GM12878 (cell line): ENCODE results near the gene CD58. TPM values are rescaled to one million over a fixed set of nuclear protein-coding genes. Genes with fewer than 3 reads are reported as not detected.

Experiments used
- ATF7 ChIP-seq: fragments of 450-650 bp; IDR thresholded peaks from 2 replicates; pipeline ENCODE4 v1.6.1; 2016; ENCODE audit warnings: low read depth, mild to moderate bottlenecking
- BMI1 ChIP-seq: fragments of 450-650 bp; IDR thresholded peaks from 2 replicates; pipeline ENCODE4 v1.6.1; 2016; ENCODE audit warnings: mild to moderate bottlenecking, moderate library complexity, borderline replicate concordance
- BRCA1 ChIP-seq: IDR thresholded peaks from 2 replicates; pipeline ENCODE4 v1.6.1; 2011; ENCODE audit warnings: low read depth, low read length, improper control_type of control experiment
- CBFB ChIP-seq: IDR thresholded peaks from 2 replicates; pipeline ENCODE4 v1.6.1; 2016; ENCODE audit warnings: antibody characterized with exemption, low read depth
- CHD2 ChIP-seq: IDR thresholded peaks from 2 replicates; pipeline ENCODE4 v1.6.1; 2011; ENCODE audit warnings: low read depth, low read length, improper control_type of control experiment, borderline replicate concordance
- ESRRA ChIP-seq: IDR thresholded peaks from 2 replicates; pipeline ENCODE4 v1.6.1; 2012; ENCODE audit warnings: mild to moderate bottlenecking, low read length, improper control_type of control experiment
- EZH2 ChIP-seq: IDR thresholded peaks from 2 replicates; pipeline ENCODE4 v1.6.1; 2012; ENCODE audit warnings: low read depth, mild to moderate bottlenecking, control low read depth, inconsistent platforms, low read length, borderline replicate concordance; ENCODE audit not compliant: control insufficient read depth
- HDAC2 ChIP-seq: fragments of 200-600 bp; sonication (generic); IDR thresholded peaks from 2 replicates; pipeline ENCODE4 v1.6.1; 2017
- JUNB ChIP-seq: IDR thresholded peaks from 2 replicates; pipeline ENCODE4 v1.6.1; 2016; ENCODE audit warnings: antibody characterized with exemption, mild to moderate bottlenecking
- MYC ChIP-seq: IDR thresholded peaks from 2 replicates; pipeline ENCODE4 v1.6.1; 2011; ENCODE audit warnings: mild to moderate bottlenecking, low read length, moderate library complexity, inconsistent platforms; ENCODE audit not compliant: insufficient read depth, insufficient replicate concordance, insufficient read length, severe bottlenecking
- NFYB ChIP-seq: IDR thresholded peaks from 2 replicates; pipeline ENCODE4 v1.6.1; 2011; ENCODE audit warnings: low read depth, mild to moderate bottlenecking, low read length, improper control_type of control experiment, moderate library complexity; ENCODE audit not compliant: insufficient read depth
- NR2F1 ChIP-seq: fragments of 450-650 bp; conservative IDR thresholded peaks from 2 replicates; pipeline ENCODE4 v1.6.1; 2017; ENCODE audit warnings: mild to moderate bottlenecking
- NRF1 ChIP-seq: conservative IDR thresholded peaks from 2 replicates; pipeline ENCODE4 v1.6.1; 2011; ENCODE audit warnings: mild to moderate bottlenecking, low read depth, low read length, improper control_type of control experiment
- PML ChIP-seq: IDR thresholded peaks from 2 replicates; pipeline ENCODE4 v1.6.1; 2012; ENCODE audit warnings: low read length, inconsistent platforms
- RAD51 ChIP-seq: fragments of 450-650 bp; IDR thresholded peaks from 2 replicates; pipeline ENCODE4 v1.6.1; 2016; ENCODE audit warnings: moderate library complexity, mild to moderate bottlenecking, inconsistent platforms
- SMAD5 ChIP-seq: IDR thresholded peaks from 2 replicates; pipeline ENCODE4 v1.6.1; 2016; ENCODE audit warnings: antibody characterized with exemption, low read depth
- SRF ChIP-seq, 2 experiments: IDR thresholded peaks; 2 replicates each; pipeline ENCODE4 v1.6.1; 2011; ENCODE audit warnings: low read depth in 2 of 2, low read length in 2 of 2, mild to moderate bottlenecking in 1 of 2, moderate library complexity in 1 of 2
- ZZZ3 ChIP-seq: IDR thresholded peaks from 2 replicates; pipeline ENCODE4 v1.6.1; 2011; ENCODE audit warnings: low read depth; ENCODE audit not compliant: control insufficient read depth, insufficient read length
- polyA plus RNA-seq, 11 experiments: library from polyadenylated mRNA; depleted of rRNA in 4 of 11; unstranded in 6 of 11; stranded (reverse) in 5 of 11; fragments of >200 nt; fragmentation: Nextera tagmentation in 4 of 11; fragmentation: Illumina TruSeq in 1 of 11; extraction: Ambion mirVana in 4 of 11; extraction: Trizol in 1 of 11; gene quantifications; 1 replicate in 1 of 11; 2 replicates in 10 of 11; pipeline versions ENCODE4 v1.2.1 to v1.2.3, GENCODE V29; 2011 to 2016; ENCODE audit warnings: inconsistent platforms in 2 of 11, missing spikeins in 2 of 11, low read depth in 1 of 11
- total RNA-seq, 4 experiments: library from RNA; depleted of rRNA in 3 of 4; stranded (reverse); fragments of >200 nt in 3 of 4; fragmentation: Illumina TruSeq in 1 of 4; extraction: Trizol in 1 of 4; gene quantifications; 2 replicates each; pipeline versions ENCODE4 v1.2.1 to v1.2.3, GENCODE V29; 2013 to 2021
- TF ChIP-seq, protein P1 (sequence below): fragments of 450-650 bp; IDR thresholded peaks from 2 replicates; pipeline ENCODE4 v1.6.1; 2017; ENCODE audit warnings: low read depth, mild to moderate bottlenecking, moderate library complexity
- TF ChIP-seq, protein P2 (sequence below): fragments of 450-650 bp; IDR thresholded peaks from 2 replicates; pipeline ENCODE4 v1.6.1; 2017; ENCODE audit warnings: mild to moderate bottlenecking
- TF ChIP-seq, protein P3 (sequence below): fragments of 450-650 bp; IDR thresholded peaks from 2 replicates; pipeline ENCODE4 v1.6.1; 2017; ENCODE audit warnings: mild to moderate bottlenecking, low read depth, inconsistent platforms; ENCODE audit not compliant: poor library complexity, severe bottlenecking
- TF ChIP-seq, protein P4 (sequence below): IDR thresholded peaks from 2 replicates; pipeline ENCODE4 v1.6.1; 2011; ENCODE audit warnings: borderline replicate concordance, low read depth, mild to moderate bottlenecking, moderate library complexity, mixed read lengths, low read length; ENCODE audit not compliant: insufficient read depth; ENCODE audit errors: extremely low read length
- TF ChIP-seq, protein P5 (sequence below): IDR thresholded peaks from 2 replicates; pipeline ENCODE4 v1.6.1; 2011; ENCODE audit warnings: low read depth, low read length, improper control_type of control experiment, borderline replicate concordance

The CD58 gene
- total and polyA plus RNA-seq, 10 of the 15 experiments (the other 5 are each of a cell fraction or from before 2014, with no cell fraction given): 70.4 to 252 (median 129) TPM

DNA sequence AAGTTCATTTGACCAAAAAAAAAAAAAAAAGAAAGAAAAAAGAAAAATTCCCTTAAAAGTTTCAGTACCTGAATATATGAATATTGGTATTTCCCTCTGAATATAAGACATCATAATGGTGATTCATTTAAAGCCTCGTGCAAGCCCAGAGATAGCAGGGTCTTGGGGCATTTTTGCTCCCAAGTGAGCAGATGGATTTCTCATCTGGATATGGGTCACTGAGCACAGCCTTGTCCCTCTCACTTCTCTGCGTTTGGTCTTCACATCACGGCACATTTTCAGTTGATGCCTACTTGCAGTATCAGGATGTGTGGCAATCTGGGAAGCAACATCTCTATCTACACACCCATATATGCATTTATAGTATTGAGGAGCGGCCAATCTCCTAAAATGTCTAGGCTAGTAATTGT lies 12.7 kb downstream of the CD58 start (continued):
- peak; percentile 76; the same call in 1 of the 2 replicates for TF ChIP-seq BMI1
- no peak for TF ChIP-seq CHD2
- TF ChIP-seq, protein P1, sequence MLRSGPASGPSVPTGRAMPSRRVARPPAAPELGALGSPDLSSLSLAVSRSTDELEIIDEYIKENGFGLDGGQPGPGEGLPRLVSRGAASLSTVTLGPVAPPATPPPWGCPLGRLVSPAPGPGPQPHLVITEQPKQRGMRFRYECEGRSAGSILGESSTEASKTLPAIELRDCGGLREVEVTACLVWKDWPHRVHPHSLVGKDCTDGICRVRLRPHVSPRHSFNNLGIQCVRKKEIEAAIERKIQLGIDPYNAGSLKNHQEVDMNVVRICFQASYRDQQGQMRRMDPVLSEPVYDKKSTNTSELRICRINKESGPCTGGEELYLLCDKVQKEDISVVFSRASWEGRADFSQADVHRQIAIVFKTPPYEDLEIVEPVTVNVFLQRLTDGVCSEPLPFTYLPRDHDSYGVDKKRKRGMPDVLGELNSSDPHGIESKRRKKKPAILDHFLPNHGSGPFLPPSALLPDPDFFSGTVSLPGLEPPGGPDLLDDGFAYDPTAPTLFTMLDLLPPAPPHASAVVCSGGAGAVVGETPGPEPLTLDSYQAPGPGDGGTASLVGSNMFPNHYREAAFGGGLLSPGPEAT: peak; percentile 98
- TF ChIP-seq ZZZ3: no peak
- no peak for TF ChIP-seq HDAC2
- TF ChIP-seq SRF (IDR thresholded peaks at IDR 0.05; ENCODE audit: low read depth in 2 of 2, low read length in 2 of 2): 0 out of 4 replicates have a peak, but pooled peaks of 1 of the 2 experiments have one; percentile 31
- TF ChIP-seq NFYB: no peak
- no peak for TF ChIP-seq MYC
- TF ChIP-seq, protein P2, sequence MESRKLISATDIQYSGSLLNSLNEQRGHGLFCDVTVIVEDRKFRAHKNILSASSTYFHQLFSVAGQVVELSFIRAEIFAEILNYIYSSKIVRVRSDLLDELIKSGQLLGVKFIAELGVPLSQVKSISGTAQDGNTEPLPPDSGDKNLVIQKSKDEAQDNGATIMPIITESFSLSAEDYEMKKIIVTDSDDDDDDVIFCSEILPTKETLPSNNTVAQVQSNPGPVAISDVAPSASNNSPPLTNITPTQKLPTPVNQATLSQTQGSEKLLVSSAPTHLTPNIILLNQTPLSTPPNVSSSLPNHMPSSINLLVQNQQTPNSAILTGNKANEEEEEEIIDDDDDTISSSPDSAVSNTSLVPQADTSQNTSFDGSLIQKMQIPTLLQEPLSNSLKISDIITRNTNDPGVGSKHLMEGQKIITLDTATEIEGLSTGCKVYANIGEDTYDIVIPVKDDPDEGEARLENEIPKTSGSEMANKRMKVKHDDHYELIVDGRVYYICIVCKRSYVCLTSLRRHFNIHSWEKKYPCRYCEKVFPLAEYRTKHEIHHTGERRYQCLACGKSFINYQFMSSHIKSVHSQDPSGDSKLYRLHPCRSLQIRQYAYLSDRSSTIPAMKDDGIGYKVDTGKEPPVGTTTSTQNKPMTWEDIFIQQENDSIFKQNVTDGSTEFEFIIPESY: no peak
- TF ChIP-seq, protein P3, sequence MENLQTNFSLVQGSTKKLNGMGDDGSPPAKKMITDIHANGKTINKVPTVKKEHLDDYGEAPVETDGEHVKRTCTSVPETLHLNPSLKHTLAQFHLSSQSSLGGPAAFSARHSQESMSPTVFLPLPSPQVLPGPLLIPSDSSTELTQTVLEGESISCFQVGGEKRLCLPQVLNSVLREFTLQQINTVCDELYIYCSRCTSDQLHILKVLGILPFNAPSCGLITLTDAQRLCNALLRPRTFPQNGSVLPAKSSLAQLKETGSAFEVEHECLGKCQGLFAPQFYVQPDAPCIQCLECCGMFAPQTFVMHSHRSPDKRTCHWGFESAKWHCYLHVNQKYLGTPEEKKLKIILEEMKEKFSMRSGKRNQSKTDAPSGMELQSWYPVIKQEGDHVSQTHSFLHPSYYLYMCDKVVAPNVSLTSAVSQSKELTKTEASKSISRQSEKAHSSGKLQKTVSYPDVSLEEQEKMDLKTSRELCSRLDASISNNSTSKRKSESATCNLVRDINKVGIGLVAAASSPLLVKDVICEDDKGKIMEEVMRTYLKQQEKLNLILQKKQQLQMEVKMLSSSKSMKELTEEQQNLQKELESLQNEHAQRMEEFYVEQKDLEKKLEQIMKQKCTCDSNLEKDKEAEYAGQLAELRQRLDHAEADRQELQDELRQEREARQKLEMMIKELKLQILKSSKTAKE: peak; percentile 68
- TF ChIP-seq NRF1: no peak
- peak; percentile 75 for TF ChIP-seq PML
- TF ChIP-seq SMAD5: no peak; the same call in 1 of the 2 replicates
- TF ChIP-seq RAD51: no peak
- peak; percentile 80 for TF ChIP-seq ATF7
- TF ChIP-seq, protein P4, sequence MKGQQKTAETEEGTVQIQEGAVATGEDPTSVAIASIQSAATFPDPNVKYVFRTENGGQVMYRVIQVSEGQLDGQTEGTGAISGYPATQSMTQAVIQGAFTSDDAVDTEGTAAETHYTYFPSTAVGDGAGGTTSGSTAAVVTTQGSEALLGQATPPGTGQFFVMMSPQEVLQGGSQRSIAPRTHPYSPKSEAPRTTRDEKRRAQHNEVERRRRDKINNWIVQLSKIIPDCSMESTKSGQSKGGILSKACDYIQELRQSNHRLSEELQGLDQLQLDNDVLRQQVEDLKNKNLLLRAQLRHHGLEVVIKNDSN: no peak
- peak; percentile 48; the same call in 1 of the 2 replicates for TF ChIP-seq CBFB
- TF ChIP-seq EZH2: no peak
- TF ChIP-seq BRCA1: no peak
- TF ChIP-seq, protein P5, sequence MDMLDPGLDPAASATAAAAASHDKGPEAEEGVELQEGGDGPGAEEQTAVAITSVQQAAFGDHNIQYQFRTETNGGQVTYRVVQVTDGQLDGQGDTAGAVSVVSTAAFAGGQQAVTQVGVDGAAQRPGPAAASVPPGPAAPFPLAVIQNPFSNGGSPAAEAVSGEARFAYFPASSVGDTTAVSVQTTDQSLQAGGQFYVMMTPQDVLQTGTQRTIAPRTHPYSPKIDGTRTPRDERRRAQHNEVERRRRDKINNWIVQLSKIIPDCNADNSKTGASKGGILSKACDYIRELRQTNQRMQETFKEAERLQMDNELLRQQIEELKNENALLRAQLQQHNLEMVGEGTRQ: no peak
- TF ChIP-seq JUNB: peak; percentile 94
- peak; percentile 97 for TF ChIP-seq NR2F1
- TF ChIP-seq ESRRA: no peak
